C4-2B (cell line): Measurements from ENCODE around the gene SRGAP2C.

Source experiments
- ZFX ChIP-seq: fragments of 450-650 bp; IDR thresholded peaks from 2 replicates; pipeline ENCODE4 v1.6.1; 2017
- TF ChIP-seq, protein P1 (sequence below): fragments of 450-650 bp; conservative IDR thresholded peaks from 2 replicates; pipeline ENCODE4 v1.5.1; 2017; ENCODE audit warnings: mild to moderate bottlenecking

- TF ChIP-seq, protein P1, sequence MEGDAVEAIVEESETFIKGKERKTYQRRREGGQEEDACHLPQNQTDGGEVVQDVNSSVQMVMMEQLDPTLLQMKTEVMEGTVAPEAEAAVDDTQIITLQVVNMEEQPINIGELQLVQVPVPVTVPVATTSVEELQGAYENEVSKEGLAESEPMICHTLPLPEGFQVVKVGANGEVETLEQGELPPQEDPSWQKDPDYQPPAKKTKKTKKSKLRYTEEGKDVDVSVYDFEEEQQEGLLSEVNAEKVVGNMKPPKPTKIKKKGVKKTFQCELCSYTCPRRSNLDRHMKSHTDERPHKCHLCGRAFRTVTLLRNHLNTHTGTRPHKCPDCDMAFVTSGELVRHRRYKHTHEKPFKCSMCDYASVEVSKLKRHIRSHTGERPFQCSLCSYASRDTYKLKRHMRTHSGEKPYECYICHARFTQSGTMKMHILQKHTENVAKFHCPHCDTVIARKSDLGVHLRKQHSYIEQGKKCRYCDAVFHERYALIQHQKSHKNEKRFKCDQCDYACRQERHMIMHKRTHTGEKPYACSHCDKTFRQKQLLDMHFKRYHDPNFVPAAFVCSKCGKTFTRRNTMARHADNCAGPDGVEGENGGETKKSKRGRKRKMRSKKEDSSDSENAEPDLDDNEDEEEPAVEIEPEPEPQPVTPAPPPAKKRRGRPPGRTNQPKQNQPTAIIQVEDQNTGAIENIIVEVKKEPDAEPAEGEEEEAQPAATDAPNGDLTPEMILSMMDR: no peak
- TF ChIP-seq ZFX: no peak
Observed at GRCh38 chr1:121413821-121414220, 229.0 kb downstream of the SRGAP2C start.
